Measurements from ENCODE around the gene MRPL21. TPM values are rescaled to one million over a fixed set of nuclear protein-coding genes. Genes with fewer than 3 reads are reported as not detected.

The MRPL21 gene
- total RNA-seq, 1 experiment from 2014 or later: 179 TPM

DNA sequence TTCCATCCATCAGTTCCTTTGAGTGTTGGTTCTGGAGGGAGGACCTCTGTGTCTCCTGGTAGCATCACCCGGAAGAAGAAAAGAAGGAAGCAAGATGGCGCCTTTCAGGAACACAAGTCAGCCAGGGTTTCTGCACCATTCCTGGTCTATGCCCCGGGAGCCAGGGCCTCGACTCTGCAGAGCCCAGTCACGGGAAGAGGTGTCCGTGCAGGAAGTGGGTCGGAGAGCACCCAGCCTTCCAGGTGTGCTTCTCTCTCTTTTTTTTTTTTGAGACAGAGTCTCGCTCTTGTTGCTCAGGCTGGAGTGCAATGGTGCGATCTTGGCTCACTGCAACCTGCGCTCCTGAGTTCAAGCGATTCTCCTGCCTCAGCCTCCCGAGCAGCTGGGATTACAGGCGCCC is 21.2 kb downstream of the MRPL21 start:
- CTCF ChIA-PET: no interaction called here
- no peak overlapping the region for H3K27ac Mint-ChIP-seq (ENCODE audit: unreplicated experiment)

DNA sequence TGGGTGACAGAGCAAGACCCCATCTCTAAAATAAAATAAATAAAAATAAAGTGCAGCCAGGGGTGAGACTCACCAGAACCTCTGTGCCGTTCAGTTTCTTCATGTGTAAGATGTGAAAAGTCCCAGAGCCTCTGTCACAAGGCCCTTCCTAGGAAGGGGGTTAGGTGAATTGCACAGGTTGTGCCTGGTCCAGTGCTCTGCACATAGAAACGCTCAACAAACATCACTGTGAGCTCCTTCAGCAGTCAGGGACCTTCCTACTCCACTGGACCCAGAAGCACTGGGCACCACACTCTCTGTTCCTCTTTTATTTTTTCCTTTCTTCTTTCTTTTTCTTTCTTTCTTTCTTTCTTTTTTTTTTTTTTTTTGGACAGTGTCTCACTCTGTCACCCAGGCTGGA is 22.3 kb downstream of the MRPL21 start:
- CTCF ChIA-PET: no interaction called here
- Mint-ChIP-seq H3K36me3 (ENCODE audit: insufficient read depth, unreplicated experiment) (no peaks in the 10 kb centered on the region), H3K27me3 (ENCODE audit: insufficient read depth, unreplicated experiment) (no peaks in the 10 kb centered on the region), H3K4me3 (ENCODE audit: unreplicated experiment) (no peak overlapping the region), H3K27ac (ENCODE audit: unreplicated experiment) (no peak overlapping the region), H3K9me3 (ENCODE audit: unreplicated experiment) (no peaks in the 10 kb centered on the region), H3K4me1 (ENCODE audit: low read depth, unreplicated experiment) (no peaks in the 10 kb centered on the region)
- DNase-seq: no peak
- no TSS peak for BruUV-seq (replicated peaks)
- POLR2A ChIA-PET: no interaction called here
- intact Hi-C loops (cut with micrococcal nuclease; ENCODE audit: unreplicated experiment): no loop called here
- no peaks in the 10 kb centered on the region for H3K9me3 ChIP-seq
- H3K27me3 ChIP-seq (replicated peaks; ENCODE audit: control insufficient read depth, insufficient read depth, low read length): no peaks in the 10 kb centered on the region
- no peak overlapping the region for H3K4me3 ChIP-seq (ENCODE audit: low read depth, low read length)
- TF ChIP-seq, protein P1, sequence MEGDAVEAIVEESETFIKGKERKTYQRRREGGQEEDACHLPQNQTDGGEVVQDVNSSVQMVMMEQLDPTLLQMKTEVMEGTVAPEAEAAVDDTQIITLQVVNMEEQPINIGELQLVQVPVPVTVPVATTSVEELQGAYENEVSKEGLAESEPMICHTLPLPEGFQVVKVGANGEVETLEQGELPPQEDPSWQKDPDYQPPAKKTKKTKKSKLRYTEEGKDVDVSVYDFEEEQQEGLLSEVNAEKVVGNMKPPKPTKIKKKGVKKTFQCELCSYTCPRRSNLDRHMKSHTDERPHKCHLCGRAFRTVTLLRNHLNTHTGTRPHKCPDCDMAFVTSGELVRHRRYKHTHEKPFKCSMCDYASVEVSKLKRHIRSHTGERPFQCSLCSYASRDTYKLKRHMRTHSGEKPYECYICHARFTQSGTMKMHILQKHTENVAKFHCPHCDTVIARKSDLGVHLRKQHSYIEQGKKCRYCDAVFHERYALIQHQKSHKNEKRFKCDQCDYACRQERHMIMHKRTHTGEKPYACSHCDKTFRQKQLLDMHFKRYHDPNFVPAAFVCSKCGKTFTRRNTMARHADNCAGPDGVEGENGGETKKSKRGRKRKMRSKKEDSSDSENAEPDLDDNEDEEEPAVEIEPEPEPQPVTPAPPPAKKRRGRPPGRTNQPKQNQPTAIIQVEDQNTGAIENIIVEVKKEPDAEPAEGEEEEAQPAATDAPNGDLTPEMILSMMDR (IDR thresholded peaks at IDR 0.05; ENCODE audit: insufficient read depth in 1 of 2, low read depth in 1 of 2, low read length in 1 of 2, severe bottlenecking in 1 of 2, unreplicated experiment in 1 of 2): no peak
- H3K36me3 ChIP-seq (ENCODE audit: control insufficient read depth, insufficient read depth, low read length): no peaks in the 10 kb centered on the region
- peaks cover 4% of the 10 kb centered on the region; the same call in 1 of the 2 replicates for H3K4me1 ChIP-seq

More for the DNA sequence above, 21.2 kb downstream of the MRPL21 start:
- BruUV-seq (replicated peaks): no TSS peak
- H3K4me3 Mint-ChIP-seq (ENCODE audit: unreplicated experiment): no peak overlapping the region
- H3K36me3 Mint-ChIP-seq (ENCODE audit: insufficient read depth, unreplicated experiment): no peaks in the 10 kb centered on the region
- no peaks in the 10 kb centered on the region for H3K4me1 Mint-ChIP-seq (ENCODE audit: low read depth, unreplicated experiment)
- no peaks in the 10 kb centered on the region for H3K9me3 Mint-ChIP-seq (ENCODE audit: unreplicated experiment)
- TF ChIP-seq, protein P1 (IDR thresholded peaks at IDR 0.05; ENCODE audit: insufficient read depth in 1 of 2, low read depth in 1 of 2, low read length in 1 of 2, severe bottlenecking in 1 of 2, unreplicated experiment in 1 of 2): no peak
- H3K4me3 ChIP-seq (ENCODE audit: low read depth, low read length): no peak overlapping the region
- H3K27me3 Mint-ChIP-seq (ENCODE audit: insufficient read depth, unreplicated experiment): no peaks in the 10 kb centered on the region
- H3K4me1 ChIP-seq: peaks cover 4% of the 10 kb centered on the region; the same call in 1 of the 2 replicates
- no peaks in the 10 kb centered on the region for H3K36me3 ChIP-seq (ENCODE audit: control insufficient read depth, insufficient read depth, low read length)
- no peaks in the 10 kb centered on the region for H3K9me3 ChIP-seq
- POLR2A ChIA-PET: no interaction called here
- DNase-seq: no peak
- intact Hi-C loops (cut with micrococcal nuclease; ENCODE audit: unreplicated experiment): no loop called here
- no peaks in the 10 kb centered on the region for H3K27me3 ChIP-seq (replicated peaks; ENCODE audit: control insufficient read depth, insufficient read depth, low read length)

DNA sequence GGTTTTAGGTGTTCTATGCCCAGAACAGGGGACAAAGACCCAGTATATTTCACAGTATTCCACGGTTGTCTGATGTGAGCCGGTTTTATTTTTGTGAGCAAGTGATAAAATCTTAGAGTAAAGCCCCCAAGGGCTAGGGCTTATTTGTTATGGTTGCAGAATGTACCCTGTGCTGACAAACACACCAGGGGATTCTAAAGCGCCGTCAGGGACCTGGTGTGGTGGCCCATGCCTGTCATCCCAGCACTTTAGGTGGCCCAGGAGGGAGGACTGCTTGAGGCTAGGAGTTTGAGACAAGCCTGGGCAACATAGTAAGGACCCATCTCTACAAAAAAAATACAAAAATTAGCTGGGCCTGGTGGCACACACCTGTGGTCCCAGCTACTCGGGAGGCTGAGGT is 22.8 kb downstream of the MRPL21 start:
- no peak overlapping the region for H3K27ac Mint-ChIP-seq (ENCODE audit: unreplicated experiment)
- BruUV-seq (replicated peaks): no TSS peak
- no peak overlapping the region for H3K4me3 Mint-ChIP-seq (ENCODE audit: unreplicated experiment)
- Histone ChIP-seq H3K9me3 (no peaks in the 10 kb centered on the region), H3K4me3 (ENCODE audit: low read depth, low read length) (no peak overlapping the region), H3K36me3 (ENCODE audit: control insufficient read depth, insufficient read depth, low read length) (no peaks in the 10 kb centered on the region), H3K4me1 (peaks cover 4% of the 10 kb centered on the region; the same call in 1 of the 2 replicates), H3K27me3 (replicated peaks; ENCODE audit: control insufficient read depth, insufficient read depth, low read length) (no peaks in the 10 kb centered on the region)
- intact Hi-C loops (cut with micrococcal nuclease; ENCODE audit: unreplicated experiment): no loop called here
- H3K9me3 Mint-ChIP-seq (ENCODE audit: unreplicated experiment): no peaks in the 10 kb centered on the region
- TF ChIP-seq, protein P1 (IDR thresholded peaks at IDR 0.05; ENCODE audit: insufficient read depth in 1 of 2, low read depth in 1 of 2, low read length in 1 of 2, severe bottlenecking in 1 of 2, unreplicated experiment in 1 of 2): no peak
- no peaks in the 10 kb centered on the region for H3K36me3 Mint-ChIP-seq (ENCODE audit: insufficient read depth, unreplicated experiment)
- no peaks in the 10 kb centered on the region for H3K4me1 Mint-ChIP-seq (ENCODE audit: low read depth, unreplicated experiment)
- no peaks in the 10 kb centered on the region for H3K27me3 Mint-ChIP-seq (ENCODE audit: insufficient read depth, unreplicated experiment)
- DNase-seq: no peak
- POLR2A ChIA-PET: no interaction called here
- CTCF ChIA-PET: interaction anchor here (0.7 kb wide), 1 partner anchor 29 kb away, joined by 3 read pairs; no protein-coding TSS in a partner anchor
